Measurements from ENCODE around the gene USP47. TPM values are rescaled to one million over a fixed set of nuclear protein-coding genes. Genes with fewer than 3 reads are reported as not detected.
A peak's percentile ranks its signal among the peaks of the same experiment; 100 is the strongest.

USP47 gene
- total and polyA plus RNA-seq, 2 of the 8 experiments (the other 6 are each of a cell fraction or from before 2014, with no cell fraction given) = 4.2 to 21.3 TPM

DNA sequence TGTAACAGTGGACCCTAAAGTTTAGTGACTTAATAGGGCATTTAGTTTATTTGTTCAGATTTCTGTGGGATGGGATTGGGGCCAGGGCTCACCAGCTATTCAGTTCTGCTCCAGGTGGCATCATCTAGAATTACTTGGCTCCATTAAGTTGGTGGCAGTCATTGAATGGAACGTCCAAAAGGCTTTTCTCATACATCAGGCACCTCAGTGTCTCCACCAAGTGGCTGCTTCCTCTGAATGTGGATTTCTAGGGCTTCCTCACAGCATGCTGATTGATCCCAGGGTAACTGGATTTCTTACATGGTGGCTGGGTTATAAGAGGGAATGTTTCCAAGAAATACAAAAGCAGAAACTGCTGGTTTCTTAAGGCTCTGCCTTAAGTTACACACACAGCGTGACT is 34.7 kb downstream of the USP47 start:
- H2BK15ac ChIP-seq (ENCODE audit: low read length) = no peak overlapping the region
- H4K20me1 ChIP-seq (replicated peaks in 1 of 2; ENCODE audit: control insufficient read depth in 1 of 2, insufficient read depth in 2 of 2, low read length in 2 of 2) = peaks cover 4 to 7% of the 10 kb centered on the region in 2 experiments
- no peak for DNase-seq (ENCODE audit: low read depth in 1 of 2, low spot score in 2 of 2)
- no peak overlapping the region for H2BK5ac ChIP-seq (ENCODE audit: low read depth, low read length)
- TF ChIP-seq YY1 (IDR thresholded peaks at IDR 0.05; ENCODE audit: low read depth, low read length) = peak; percentile 52; the same call in 1 of the 2 replicates
- TF ChIP-seq, protein P1, sequence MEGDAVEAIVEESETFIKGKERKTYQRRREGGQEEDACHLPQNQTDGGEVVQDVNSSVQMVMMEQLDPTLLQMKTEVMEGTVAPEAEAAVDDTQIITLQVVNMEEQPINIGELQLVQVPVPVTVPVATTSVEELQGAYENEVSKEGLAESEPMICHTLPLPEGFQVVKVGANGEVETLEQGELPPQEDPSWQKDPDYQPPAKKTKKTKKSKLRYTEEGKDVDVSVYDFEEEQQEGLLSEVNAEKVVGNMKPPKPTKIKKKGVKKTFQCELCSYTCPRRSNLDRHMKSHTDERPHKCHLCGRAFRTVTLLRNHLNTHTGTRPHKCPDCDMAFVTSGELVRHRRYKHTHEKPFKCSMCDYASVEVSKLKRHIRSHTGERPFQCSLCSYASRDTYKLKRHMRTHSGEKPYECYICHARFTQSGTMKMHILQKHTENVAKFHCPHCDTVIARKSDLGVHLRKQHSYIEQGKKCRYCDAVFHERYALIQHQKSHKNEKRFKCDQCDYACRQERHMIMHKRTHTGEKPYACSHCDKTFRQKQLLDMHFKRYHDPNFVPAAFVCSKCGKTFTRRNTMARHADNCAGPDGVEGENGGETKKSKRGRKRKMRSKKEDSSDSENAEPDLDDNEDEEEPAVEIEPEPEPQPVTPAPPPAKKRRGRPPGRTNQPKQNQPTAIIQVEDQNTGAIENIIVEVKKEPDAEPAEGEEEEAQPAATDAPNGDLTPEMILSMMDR (IDR thresholded peaks at IDR 0.05; ENCODE audit: control extremely low read depth in 1 of 3, insufficient read depth in 1 of 3, low read depth in 1 of 3, low read length in 3 of 3) = peak; percentile 7 to 66 (median 50)
- TF ChIP-seq RAD21 (IDR thresholded peaks at IDR 0.05 in 1 of 2, conservative IDR thresholded peaks at IDR 0.05 in 1 of 2; ENCODE audit: low read depth in 2 of 2, low read length in 2 of 2) = peak; percentile 51 to 55; a peak in 3 of 4 replicates
- TF ChIP-seq RXRA (IDR thresholded peaks at IDR 0.05; ENCODE audit: insufficient read depth, low read depth, low read length) = no peak
- no peak overlapping the region for H2AK5ac ChIP-seq (ENCODE audit: low read depth, low read length)
- no peak overlapping the region for H3K27ac ChIP-seq (ENCODE audit: low read depth, low read length)
- ChIA-PET CTCF (ENCODE audit: partially characterized antibody) (interaction anchor here (0.6 to 2.5 kb wide), 14 partner anchors 9 to 893 kb away, joined by 3 to 12 read pairs (median 4); no protein-coding TSS in a partner anchor), POLR2A (ENCODE audit: partially characterized antibody) (no interaction called here)
- H3K23ac ChIP-seq (ENCODE audit: insufficient read length) = no peak overlapping the region
- no peak overlapping the region for H2BK20ac ChIP-seq (ENCODE audit: low read length)
- peaks cover 2 to 7% (median 5%) of the 10 kb centered on the region in 4 experiments; a peak in 6 of 7 replicates for H3K4me1 ChIP-seq (replicated peaks in 1 of 4; ENCODE audit: control insufficient read depth in 3 of 4, insufficient read depth in 4 of 4, low read length in 3 of 4)
- H2BK12ac ChIP-seq (ENCODE audit: low read depth, low read length) = no peak overlapping the region
- H4K8ac ChIP-seq (ENCODE audit: extremely low read depth, insufficient read depth, low read length) = no peak overlapping the region
- 89% methylated on average over 2 of the region's 2 CpGs; no CpG with 5 or more reads in 1 of the 2 experiments for WGBS, 2 experiments (ENCODE audit: extremely low coverage in 1 of 2, insufficient coverage in 1 of 2, insufficient read length in 1 of 2, insufficient replicate concordance in 2 of 2, low coverage in 1 of 2, low lambda C conversion rate in 2 of 2, missing lambda C conversion rate in 1 of 2)
- no peak overlapping the region for H3K4me2 ChIP-seq (ENCODE audit: insufficient read depth in 1 of 2, low read depth in 2 of 2, low read length in 2 of 2)
- H3K18ac ChIP-seq (ENCODE audit: extremely low read depth, low read length) = no peak overlapping the region
- no peaks in the 10 kb centered on the region for H3K27me3 ChIP-seq (replicated peaks in 1 of 4; ENCODE audit: control insufficient read depth in 3 of 4, extremely low read depth in 1 of 4, insufficient read depth in 3 of 4, low read length in 3 of 4)
- H2BK120ac ChIP-seq (replicated peaks; ENCODE audit: low read depth, low read length) = no peak overlapping the region
- no peaks in the 10 kb centered on the region for H3K9me3 ChIP-seq (ENCODE audit: insufficient read depth in 2 of 2, low read depth in 1 of 2, low read length in 1 of 2)
- no peak for FAIRE-seq
- H3K79me2 ChIP-seq (ENCODE audit: control insufficient read depth in 1 of 2, insufficient read depth in 2 of 2, low read length in 2 of 2) = peaks cover 0 to 65% of the 10 kb centered on the region in 2 experiments; a peak in 2 of 4 replicates
- H3K4me3 ChIP-seq (ENCODE audit: extremely low read depth in 1 of 4, insufficient read depth in 2 of 4, low read depth in 3 of 4, low read length in 4 of 4) = no peak overlapping the region
- no peak overlapping the region for H4K91ac ChIP-seq (replicated peaks; ENCODE audit: insufficient read length, low read length)
- no peak overlapping the region for H3K9ac ChIP-seq (replicated peaks in 1 of 4; ENCODE audit: extremely low read depth in 1 of 4, low read depth in 3 of 4, low read length in 3 of 4)
- H2AFZ ChIP-seq (ENCODE audit: low read length) = no peak overlapping the region
- no peak overlapping the region for H3K56ac ChIP-seq (replicated peaks; ENCODE audit: insufficient read length, low read depth, low read length)
- no peaks in the 10 kb centered on the region for H3K36me3 ChIP-seq (ENCODE audit: control insufficient read depth in 2 of 4, insufficient read depth in 4 of 4, low read length in 3 of 4)
- H3K4ac ChIP-seq (replicated peaks; ENCODE audit: insufficient read length, low read depth, low read length) = no peak overlapping the region
- no peak overlapping the region for H3K14ac ChIP-seq (ENCODE audit: insufficient read length)
- H4K5ac ChIP-seq (ENCODE audit: insufficient read length, low read depth, low read length) = no peak overlapping the region
- peaks cover 5% of the 10 kb centered on the region; the same call in 1 of the 2 replicates for H3K79me1 ChIP-seq (ENCODE audit: low read depth, low read length)
- H3K23me2 ChIP-seq (ENCODE audit: low read depth, low read length) = no peaks in the 10 kb centered on the region; the same call in 1 of the 2 replicates
